H1 (cell line): ENCODE data around the gene LHPP. TPM values are rescaled to one million over a fixed set of nuclear protein-coding genes. Genes with fewer than 3 reads are reported as not detected.

Experiments
- CBX8 ChIP-seq: fragments of 300-800, 300-1000 bp; sonication (generic); IDR thresholded peaks from 2 replicates; pipeline ENCODE4 v1.7.1; 2016; ENCODE audit warnings: low read depth, low read length, borderline replicate concordance
- MAFK ChIP-seq: IDR thresholded peaks from 2 replicates; pipeline ENCODE4 v1.6.1; 2012; ENCODE audit warnings: low read depth, mild to moderate bottlenecking, improper control_type of control experiment, low read length
- RBBP5 ChIP-seq: IDR thresholded peaks from 2 replicates; pipeline ENCODE4 v1.7.1; 2012; ENCODE audit warnings: low read depth, mild to moderate bottlenecking, inconsistent platforms, low read length, moderate library complexity, borderline replicate concordance
- RXRA ChIP-seq: IDR thresholded peaks from 2 replicates; pipeline ENCODE4 v1.6.1; 2011; ENCODE audit warnings: low read depth, mild to moderate bottlenecking, low read length, moderate library complexity; ENCODE audit not compliant: insufficient read depth
- SP4 ChIP-seq: IDR thresholded peaks from 2 replicates; pipeline ENCODE4 v1.6.1; 2012; ENCODE audit warnings: low read length, inconsistent platforms
- TEAD4 ChIP-seq: IDR thresholded peaks from 2 replicates; pipeline ENCODE4 v1.6.1; 2012; ENCODE audit warnings: low read depth, low read length, inconsistent platforms, mixed read lengths
- YY1 ChIP-seq: IDR thresholded peaks from 2 replicates; pipeline ENCODE4 v1.6.1; 2011; ENCODE audit warnings: low read depth, mild to moderate bottlenecking, low read length
- polyA plus RNA-seq, 7 experiments: library from polyadenylated mRNA; depleted of rRNA in 3 of 7; stranded (reverse) in 5 of 7; unstranded in 2 of 7; fragments of >200 nt in 5 of 7; fragments of 200-250 nt in 2 of 7; gene quantifications; 1 replicate in 5 of 7; 2 replicates in 1 of 7; 4 replicates in 1 of 7; pipeline versions ENCODE4 v1.2.1 to v1.2.3, GENCODE V29; 2011 to 2013; ENCODE audit warnings: missing spikeins in 2 of 7, mixed read lengths in 2 of 7
- total RNA-seq: library from RNA; stranded (reverse); fragmentation: NEBNext Ultra II Directional; extraction: Animal tissue kit (Norgen Biotek cat#: 25700); gene quantifications from 2 replicates; pipeline ENCODE4 v1.2.1, GENCODE V29; 2021
- TF ChIP-seq, protein P1 (sequence below): fragments of 300-600 bp; sonication (generic); IDR thresholded peaks from 2 replicates; pipeline ENCODE4 v1.7.1; 2012; ENCODE audit warnings: low read length, moderate library complexity, mild to moderate bottlenecking, inconsistent platforms; ENCODE audit not compliant: insufficient replicate concordance

The LHPP gene
- total and polyA plus RNA-seq, 2 of the 8 experiments (the other 6 are each of a cell fraction or from before 2014, with no cell fraction given), result 26.0 to 45.0 TPM

DNA sequence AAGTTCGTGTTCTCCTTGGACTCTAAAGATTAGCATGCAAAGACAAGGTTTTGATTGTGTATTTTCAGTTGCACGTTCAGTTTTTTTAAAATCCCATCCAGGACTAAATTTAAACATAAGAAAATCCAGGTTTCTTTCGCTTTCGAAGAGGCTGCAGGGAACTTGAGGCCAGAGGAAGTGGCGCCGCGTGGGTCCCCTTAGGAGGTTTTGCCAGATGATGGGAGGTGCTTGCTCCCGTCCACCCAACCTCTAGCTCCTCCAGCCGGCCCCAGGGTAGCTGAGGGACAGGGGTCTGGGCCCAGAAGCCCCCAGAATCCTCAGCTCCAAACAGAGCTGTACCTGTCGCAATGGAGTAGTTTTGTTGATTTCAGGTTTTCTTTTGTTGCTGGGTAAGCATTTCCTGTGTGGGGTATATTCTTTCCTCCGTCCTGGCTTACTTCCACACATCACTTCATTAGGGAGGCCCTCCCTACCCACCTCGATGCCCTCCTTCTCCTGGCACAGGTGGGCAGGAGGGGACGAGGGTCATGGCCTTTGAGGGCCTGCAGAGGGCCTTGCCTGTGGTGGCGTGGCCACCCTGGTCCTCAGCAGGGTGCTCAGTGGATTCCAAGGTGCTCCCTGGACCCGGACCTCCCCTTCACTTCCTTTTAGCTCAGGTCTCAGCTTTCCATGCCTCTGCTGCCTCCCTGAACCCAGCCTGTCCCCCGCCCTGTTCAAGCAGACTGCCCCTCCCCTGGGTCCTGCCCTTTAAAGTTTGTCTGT is 32.6 kb downstream of the LHPP start (continued):
- no peak for TF ChIP-seq SP4
- TF ChIP-seq CBX8, result no peak
- TF ChIP-seq, protein P1, sequence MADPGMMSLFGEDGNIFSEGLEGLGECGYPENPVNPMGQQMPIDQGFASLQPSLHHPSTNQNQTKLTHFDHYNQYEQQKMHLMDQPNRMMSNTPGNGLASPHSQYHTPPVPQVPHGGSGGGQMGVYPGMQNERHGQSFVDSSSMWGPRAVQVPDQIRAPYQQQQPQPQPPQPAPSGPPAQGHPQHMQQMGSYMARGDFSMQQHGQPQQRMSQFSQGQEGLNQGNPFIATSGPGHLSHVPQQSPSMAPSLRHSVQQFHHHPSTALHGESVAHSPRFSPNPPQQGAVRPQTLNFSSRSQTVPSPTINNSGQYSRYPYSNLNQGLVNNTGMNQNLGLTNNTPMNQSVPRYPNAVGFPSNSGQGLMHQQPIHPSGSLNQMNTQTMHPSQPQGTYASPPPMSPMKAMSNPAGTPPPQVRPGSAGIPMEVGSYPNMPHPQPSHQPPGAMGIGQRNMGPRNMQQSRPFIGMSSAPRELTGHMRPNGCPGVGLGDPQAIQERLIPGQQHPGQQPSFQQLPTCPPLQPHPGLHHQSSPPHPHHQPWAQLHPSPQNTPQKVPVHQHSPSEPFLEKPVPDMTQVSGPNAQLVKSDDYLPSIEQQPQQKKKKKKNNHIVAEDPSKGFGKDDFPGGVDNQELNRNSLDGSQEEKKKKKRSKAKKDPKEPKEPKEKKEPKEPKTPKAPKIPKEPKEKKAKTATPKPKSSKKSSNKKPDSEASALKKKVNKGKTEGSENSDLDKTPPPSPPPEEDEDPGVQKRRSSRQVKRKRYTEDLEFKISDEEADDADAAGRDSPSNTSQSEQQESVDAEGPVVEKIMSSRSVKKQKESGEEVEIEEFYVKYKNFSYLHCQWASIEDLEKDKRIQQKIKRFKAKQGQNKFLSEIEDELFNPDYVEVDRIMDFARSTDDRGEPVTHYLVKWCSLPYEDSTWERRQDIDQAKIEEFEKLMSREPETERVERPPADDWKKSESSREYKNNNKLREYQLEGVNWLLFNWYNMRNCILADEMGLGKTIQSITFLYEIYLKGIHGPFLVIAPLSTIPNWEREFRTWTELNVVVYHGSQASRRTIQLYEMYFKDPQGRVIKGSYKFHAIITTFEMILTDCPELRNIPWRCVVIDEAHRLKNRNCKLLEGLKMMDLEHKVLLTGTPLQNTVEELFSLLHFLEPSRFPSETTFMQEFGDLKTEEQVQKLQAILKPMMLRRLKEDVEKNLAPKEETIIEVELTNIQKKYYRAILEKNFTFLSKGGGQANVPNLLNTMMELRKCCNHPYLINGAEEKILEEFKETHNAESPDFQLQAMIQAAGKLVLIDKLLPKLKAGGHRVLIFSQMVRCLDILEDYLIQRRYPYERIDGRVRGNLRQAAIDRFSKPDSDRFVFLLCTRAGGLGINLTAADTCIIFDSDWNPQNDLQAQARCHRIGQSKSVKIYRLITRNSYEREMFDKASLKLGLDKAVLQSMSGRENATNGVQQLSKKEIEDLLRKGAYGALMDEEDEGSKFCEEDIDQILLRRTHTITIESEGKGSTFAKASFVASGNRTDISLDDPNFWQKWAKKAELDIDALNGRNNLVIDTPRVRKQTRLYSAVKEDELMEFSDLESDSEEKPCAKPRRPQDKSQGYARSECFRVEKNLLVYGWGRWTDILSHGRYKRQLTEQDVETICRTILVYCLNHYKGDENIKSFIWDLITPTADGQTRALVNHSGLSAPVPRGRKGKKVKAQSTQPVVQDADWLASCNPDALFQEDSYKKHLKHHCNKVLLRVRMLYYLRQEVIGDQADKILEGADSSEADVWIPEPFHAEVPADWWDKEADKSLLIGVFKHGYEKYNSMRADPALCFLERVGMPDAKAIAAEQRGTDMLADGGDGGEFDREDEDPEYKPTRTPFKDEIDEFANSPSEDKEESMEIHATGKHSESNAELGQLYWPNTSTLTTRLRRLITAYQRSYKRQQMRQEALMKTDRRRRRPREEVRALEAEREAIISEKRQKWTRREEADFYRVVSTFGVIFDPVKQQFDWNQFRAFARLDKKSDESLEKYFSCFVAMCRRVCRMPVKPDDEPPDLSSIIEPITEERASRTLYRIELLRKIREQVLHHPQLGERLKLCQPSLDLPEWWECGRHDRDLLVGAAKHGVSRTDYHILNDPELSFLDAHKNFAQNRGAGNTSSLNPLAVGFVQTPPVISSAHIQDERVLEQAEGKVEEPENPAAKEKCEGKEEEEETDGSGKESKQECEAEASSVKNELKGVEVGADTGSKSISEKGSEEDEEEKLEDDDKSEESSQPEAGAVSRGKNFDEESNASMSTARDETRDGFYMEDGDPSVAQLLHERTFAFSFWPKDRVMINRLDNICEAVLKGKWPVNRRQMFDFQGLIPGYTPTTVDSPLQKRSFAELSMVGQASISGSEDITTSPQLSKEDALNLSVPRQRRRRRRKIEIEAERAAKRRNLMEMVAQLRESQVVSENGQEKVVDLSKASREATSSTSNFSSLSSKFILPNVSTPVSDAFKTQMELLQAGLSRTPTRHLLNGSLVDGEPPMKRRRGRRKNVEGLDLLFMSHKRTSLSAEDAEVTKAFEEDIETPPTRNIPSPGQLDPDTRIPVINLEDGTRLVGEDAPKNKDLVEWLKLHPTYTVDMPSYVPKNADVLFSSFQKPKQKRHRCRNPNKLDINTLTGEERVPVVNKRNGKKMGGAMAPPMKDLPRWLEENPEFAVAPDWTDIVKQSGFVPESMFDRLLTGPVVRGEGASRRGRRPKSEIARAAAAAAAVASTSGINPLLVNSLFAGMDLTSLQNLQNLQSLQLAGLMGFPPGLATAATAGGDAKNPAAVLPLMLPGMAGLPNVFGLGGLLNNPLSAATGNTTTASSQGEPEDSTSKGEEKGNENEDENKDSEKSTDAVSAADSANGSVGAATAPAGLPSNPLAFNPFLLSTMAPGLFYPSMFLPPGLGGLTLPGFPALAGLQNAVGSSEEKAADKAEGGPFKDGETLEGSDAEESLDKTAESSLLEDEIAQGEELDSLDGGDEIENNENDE, result no peak
- no peak for TF ChIP-seq YY1
- TF ChIP-seq MAFK, result no peak
- no peak for TF ChIP-seq RBBP5
- TF ChIP-seq RXRA, result no peak
- TF ChIP-seq TEAD4, result no peak
